NCI-H1105 (cell line): ENCODE measurements around the gene PWP2.
"Not testable (repeated sequence)": the region's sequence is repeated elsewhere in the genome, so short reads cannot be mapped to it uniquely, and the experiment has no call there.

ENCODE experiments used
- DNase-seq: peaks from one replicate; lab custom pipeline; 2025; lab: John Stamatoyannopoulos, UW

PWP2 gene

DNA sequence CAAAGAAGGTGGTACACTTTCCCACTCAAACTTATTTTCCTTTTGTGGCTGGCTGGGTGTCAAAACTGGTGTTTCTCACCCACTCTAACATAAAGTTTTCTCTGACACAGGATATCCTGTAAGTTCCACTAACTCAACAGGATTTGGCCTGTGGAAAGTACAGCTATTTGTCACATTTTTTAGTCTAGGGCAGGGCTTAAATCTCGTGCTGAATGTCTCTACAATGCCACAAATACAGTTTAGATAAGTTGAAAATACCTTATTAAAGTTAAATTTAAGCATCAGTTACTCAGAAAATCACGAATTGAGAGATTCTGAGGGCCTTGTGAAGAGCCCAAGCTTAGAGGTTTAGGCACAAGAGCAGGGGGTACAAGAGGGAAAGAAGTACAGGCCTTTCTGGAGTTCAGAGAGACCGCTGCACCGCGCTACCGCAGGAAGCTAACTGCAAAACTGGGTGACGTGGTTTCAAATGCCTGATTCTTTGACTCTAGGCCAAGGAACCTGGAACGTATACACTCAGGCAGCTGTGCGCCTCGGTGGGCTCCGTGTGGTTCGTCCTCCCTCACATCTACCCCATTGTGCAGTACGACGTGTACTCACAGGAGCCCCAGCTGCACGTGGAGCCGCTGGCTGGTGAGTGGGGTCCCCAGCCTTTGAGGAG is 23.4 kb upstream of the PWP2 start:
- DNase-seq = no peak

DNA sequence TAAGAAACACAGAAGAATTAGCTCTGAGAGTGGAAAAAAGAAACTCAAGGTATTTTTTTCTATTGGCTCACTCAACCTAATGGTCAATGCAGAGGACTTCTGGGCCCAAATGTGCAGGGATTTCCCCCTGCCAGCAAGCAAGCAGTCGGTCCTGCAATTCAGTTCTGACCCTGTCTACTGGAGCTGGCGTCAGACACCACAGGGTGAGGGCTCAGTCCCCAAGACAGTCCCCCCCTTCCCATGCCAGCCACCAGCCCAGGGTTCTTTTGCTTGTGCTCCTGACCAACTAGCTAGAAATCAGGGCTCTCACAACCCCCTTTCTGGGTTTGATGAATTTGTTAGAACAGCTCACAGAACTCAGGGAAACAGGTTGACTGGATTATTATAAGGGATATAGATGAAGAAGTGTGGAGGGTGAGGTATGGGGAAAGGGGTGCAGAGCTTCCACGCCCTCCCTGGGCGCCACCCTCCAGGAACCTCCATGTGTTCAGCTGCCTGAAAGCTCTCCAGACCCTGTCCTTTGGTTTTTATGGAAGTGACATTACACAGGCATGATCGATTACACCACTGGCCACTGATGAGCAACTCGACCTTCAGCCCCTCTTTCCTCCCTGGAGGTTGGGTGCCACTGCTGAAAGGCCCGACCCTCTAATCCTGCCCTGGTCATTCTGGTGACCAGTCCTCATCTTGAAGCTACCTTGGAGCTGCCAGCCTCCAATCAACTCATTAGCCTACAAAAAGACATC is 22.5 kb upstream of the PWP2 start:
- no peak for DNase-seq

- no peak for DNase-seq
Measured at GRCh38 chr21:44085491-44086321, 21.5 kb upstream of the PWP2 start.

DNA sequence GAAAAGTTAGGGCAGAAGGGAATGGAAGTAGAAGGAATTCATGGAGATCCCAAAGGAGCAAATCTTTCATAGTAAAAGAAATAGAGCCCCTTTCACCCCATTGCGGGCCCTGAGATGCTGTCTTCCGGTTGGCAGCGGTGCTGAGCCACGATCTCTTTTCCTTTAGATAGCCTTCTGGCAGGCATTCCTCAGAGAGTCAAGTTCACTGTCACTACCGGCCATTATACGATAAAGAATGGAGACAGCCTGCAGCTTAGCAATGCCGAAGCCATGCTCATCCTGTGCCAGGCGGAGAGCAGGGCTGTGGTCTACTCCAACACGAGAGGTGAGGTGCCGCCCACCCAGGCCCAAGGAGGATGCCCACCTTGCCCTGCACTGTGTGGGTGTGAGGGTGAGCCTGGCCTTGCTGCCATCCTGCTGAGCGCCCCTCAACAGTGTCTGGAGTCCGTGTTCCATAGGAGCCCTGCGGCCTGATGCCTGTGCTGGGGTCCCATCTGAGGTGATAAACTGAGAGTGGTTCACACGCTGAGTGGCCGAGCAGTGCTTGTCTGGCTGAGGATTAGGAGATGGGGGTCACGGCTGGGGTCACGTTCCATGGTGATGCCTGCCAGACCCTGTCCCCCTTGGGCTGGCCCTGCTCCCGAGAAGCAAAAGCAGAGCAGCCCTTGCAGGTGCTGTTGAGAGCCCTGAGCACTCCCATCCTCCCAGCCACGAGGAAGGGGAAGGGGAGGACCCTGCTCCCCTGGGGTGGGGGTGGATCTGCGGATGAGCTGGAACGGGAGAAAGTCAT is 20.4 kb upstream of the PWP2 start:
- DNase-seq = no peak

DNA sequence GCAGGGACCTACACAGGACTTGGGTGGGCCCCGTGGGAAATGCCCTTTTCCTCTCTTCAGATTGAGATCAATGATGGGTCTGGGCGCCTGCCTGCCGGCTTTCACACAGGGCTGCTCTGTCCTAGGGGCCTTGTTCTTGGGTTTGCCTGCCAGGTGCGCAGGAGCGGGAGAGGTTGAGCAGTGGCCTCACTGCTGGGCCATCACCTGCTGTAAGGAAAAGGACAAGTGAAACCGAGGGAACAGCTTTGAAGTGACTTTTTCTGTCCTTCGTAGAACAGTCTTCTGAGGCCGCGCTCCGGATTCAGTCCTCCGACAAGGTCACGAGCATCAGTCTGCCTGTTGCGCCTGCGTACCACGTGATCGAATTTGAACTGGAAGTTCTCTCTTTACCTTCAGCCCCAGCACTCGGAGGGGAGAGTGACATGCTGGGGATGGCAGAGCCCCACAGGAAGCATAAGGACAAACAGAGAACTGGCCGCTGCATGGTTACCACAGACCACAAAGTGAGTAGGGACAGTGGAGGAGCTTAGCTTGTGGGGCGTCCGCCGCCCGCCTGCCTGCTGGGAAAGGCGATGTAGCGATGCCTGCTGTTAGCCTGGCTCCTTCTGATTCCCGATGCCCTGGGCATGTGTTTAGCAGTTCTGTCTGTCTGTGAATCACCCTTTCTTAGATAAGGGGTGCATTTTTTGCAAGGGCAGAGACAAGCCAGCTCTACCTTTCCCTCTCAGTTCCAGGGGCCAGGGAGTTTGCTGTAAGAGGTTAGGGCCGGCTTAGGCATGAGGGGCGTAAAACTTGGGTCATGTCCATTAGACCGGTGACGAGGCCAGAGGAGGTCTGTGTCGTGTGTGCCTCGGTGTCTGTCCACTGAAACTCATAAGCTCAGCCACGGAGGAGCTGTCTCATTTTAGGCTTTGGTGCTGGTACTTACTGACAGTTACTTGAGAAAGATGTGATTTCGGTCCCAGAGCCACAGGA is 19.5 kb upstream of the PWP2 start:
- no peak for DNase-seq

DNA sequence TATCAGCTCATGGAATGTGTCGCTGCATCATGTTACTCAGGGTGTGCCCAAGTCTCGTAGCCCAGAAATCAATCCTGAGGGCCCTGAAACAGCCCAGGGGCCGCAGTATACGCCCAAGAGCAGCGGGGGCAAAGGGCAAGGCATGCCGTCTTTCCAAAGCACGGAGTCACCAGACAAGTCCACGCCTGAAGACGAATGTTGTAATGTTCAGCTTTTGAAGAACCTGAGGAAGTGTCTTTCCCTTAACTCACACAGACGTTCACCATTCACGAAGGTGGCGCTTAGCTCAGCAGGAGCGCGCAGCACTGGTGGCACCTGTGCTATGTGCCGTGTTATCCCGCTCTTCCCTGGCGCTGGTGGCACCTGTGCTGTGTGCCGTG is 18.8 kb upstream of the PWP2 start:
- no peak for DNase-seq

GRCh38 chr21:44089001-44089911 is 17.9 kb upstream of the PWP2 start:
- DNase-seq = no peak

DNA sequence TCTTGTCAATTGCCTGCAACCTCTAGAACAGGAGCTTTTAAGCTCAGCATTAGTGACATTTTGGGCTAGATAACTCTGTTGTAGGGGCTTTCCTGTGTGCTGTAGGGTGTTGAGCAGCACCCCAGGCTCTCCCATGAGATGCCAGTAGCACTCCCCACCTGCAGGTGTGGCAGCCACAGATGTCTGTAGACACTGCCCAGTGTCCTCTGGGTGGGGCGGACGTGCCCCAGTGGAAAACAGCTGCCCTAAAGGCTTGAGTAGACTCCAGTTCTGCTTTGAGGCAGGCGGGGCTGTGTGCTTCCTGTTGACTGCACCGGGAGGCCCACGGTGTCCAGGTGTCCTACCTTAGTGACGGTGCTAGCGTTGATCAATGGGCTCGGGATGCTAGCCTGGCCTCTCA is 16.9 kb upstream of the PWP2 start:
- no peak for DNase-seq

DNA sequence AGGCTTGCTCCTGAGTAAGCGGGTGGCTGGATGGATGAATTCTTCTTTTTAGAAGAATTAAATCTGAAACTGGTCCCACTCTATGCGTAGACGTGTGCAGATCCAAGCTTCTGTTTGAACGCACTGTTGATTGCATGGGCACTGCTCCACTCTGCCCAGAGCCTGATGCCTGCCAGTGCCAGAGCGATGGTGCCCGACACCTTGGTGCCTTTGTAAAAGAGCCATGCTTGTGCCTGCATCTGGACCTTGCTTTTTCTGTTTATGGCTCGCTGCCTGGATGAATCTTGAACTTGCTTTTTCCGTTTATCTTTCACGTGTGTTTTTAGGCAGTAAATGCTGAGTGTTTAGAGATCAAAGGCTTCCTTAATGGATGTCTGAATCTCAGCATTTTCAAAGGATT is 15.0 kb upstream of the PWP2 start:
- no peak for DNase-seq

DNA sequence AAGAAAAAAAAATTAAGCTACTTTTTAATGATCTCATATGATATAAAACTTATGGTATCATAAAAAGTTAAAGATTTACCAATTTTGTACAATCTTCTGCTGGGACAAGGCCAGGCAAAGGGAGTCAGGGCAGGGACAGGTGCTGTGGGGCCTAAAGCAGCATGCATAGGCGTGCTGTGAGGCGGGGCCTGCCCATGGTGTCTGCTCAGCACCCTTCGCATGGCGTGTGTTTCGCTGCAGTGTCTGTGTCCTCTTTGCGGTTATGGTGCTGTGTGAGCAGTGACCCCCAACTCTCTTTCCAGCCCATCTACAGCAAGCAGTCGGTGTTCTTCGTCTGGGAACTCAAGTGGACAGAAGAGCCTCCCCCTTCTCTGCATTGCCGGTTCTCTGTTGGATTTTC is 13.4 kb upstream of the PWP2 start:
- no peak for DNase-seq

- DNase-seq = no peak
Measured at GRCh38 chr21:44094832-44095231, 12.4 kb upstream of the PWP2 start.

DNA sequence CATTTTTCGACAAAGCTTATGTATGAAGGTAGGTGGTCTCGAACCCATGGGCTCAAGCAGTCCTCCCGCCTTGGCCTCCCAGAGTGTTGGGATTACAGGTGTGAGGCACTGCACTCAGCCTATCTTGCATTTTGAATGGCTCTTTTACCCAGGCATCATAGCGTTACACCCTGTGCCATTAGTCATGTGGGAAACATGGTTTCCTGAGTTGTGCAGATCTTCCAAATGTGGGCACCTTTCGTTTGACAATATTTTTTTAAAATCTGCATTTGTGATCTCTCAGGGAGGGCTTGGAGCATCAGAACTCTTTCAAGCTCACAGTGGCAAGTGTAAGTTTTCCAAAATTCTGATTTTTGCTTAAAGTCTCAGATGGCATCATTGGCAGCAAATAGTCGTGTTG is 8.7 kb upstream of the PWP2 start:
- DNase-seq = not testable (repeated sequence)

- DNase-seq = not testable (repeated sequence)
Measured at GRCh38 chr21:44098964-44099363, 8.2 kb upstream of the PWP2 start.

DNA sequence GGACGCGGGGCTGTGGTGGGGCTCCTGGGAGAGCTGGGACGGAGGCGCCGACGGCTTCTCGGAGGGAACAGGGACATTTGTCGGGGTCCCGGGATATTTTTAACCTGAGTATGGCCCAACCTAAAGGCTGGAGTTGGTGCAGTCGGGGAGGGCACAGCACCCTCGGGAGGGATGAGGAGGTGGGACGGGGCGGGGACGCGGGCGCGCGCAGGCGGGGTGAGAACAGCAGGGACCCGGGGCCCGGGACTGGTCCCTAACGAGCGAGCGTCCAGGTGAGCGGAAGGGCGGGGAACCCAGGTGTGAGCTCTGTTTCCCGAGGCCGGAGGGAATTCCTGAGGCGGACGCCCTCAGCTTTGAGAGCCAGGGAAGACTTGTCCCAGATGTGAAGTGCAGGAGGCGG is 390 bp downstream of the PWP2 start:
- DNase-seq = not testable (repeated sequence)

DNA sequence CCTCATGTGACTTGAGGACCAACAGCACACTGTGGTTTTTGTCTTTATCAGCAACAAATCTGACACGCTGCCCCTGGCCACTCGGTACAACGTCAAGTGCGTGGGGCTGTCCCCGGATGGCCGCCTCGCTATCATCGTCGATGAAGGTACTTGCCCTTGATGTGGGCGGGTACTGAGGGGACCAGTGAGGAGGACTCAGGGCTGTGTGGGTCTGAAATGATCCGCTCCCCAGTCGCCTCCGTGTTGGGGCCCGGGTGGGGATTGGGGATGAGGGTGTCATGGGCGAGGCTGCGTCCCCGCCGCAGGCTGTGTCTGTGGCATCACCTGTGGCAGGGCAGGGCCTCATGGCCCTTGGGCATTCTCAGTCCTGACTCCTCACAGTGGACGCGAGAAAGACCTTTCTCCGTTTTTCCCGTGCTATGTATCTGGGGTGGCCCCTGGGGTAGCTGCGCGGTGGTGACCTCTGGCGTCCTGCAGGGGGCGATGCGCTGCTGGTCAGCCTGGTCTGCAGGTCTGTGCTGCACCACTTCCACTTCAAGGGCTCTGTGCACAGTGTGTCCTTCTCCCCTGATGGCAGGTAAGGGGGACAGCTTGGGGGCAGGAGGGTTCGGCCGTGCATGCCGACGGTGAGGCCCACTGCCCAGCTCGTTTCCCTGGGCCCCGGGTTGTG is 6.6 kb downstream of the PWP2 start:
- DNase-seq = not testable (repeated sequence)

DNA sequence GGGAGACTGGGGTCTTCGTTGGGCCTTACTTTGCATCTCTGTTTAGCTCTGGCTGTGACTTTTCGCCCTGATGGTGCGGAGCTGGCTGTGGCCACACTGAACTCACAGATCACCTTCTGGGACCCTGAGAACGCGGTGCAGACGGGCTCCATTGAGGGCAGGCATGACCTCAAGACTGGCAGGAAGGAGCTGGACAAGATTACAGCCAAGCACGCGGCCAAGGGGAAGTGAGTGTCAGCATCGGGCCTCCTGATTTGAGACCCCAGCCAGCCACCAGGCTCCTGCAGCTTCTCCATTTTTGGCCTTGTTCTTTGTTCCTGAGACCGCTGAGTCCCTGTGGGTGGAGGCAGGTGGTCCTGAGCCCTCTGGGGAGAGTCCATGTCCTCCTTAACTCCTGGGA is 14.9 kb downstream of the PWP2 start:
- not testable (repeated sequence) for DNase-seq

DNA sequence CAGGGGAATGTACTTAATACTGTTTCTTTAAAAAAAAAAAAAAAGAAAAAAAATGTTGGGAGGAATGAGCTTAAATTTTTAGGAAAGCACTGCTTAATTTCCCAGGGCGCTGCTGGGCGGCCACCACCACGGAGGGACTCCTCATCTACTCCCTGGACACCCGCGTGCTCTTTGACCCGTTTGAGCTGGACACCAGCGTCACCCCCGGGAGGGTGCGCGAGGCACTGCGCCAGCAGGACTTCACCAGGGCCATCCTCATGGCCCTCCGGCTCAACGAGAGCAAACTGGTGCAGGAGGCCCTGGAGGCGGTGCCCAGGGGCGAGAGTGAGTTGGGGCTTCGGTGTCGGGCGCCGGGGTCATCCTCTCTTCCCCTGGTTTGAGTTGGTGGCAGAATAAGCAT is 20.6 kb downstream of the PWP2 start:
- not testable (repeated sequence) for DNase-seq

DNA sequence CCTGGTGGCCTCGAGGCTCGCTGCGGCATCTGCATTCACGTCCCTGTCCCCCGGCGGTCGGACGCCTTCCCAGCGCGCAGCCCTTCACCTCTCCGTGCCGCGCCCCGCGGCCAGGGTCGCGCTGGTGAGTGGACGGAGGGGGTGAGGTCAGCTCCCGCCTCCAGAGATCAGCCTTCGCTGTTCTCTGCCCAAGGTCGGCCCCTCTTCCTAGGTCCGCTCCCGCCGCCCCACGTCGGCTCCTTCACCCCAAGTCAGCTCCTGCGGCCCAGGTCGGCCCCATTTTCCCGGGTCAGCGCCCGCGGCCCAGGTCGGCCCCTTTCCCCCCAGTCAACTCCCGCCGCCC is 26.5 kb downstream of the PWP2 start:
- not testable (repeated sequence) for DNase-seq

DNA sequence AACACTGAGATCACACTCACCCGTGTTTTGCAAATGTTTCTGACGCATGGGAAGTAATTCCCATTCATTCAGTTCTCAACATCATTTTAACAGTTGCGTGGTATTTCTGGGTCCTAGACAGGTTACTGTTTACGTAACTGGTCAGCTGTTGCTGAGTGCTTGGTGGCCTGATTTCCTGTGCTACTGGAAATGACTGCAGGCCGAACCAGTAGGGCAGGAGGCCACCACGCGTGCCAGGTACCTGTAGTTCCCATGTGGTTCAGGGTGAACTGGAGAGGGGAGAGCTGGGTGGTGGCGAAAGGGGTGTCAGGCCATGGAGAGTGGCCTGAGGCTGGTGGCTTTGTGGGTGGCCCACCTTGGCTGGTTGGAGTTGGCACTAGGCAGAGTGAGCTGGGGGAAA is 27.5 kb downstream of the PWP2 start:
- DNase-seq = not testable (repeated sequence)
